Neuron (in vitro differentiated cells): Measurements from ENCODE around the gene LAMC1.

ENCODE experiments used
- H2AFZ ChIP-seq: one replicate; pipeline ENCODE4 v1.6.1; 2013; ENCODE audit warnings: low read depth, mild to moderate bottlenecking, inconsistent platforms, low read length, moderate library complexity
- H3K27me3 ChIP-seq: one replicate; pipeline ENCODE4 v1.6.1; 2013; ENCODE audit warnings: low read length; ENCODE audit not compliant: insufficient read depth
- H3K36me3 ChIP-seq: one replicate; pipeline ENCODE4 v1.6.1; 2013; ENCODE audit warnings: low read length; ENCODE audit not compliant: insufficient read depth
- H3K4me1 ChIP-seq: one replicate; pipeline ENCODE4 v1.6.1; 2013; ENCODE audit warnings: low read length; ENCODE audit not compliant: insufficient read depth
- H3K4me3 ChIP-seq: 2 replicates; pipeline ENCODE4 v1.5.1; 2013; ENCODE audit warnings: mild to moderate bottlenecking, low read length, moderate library complexity
- H3K9me3 ChIP-seq: one replicate; pipeline ENCODE4 v1.6.1; 2013; ENCODE audit warnings: low read length

LAMC1 gene

DNA sequence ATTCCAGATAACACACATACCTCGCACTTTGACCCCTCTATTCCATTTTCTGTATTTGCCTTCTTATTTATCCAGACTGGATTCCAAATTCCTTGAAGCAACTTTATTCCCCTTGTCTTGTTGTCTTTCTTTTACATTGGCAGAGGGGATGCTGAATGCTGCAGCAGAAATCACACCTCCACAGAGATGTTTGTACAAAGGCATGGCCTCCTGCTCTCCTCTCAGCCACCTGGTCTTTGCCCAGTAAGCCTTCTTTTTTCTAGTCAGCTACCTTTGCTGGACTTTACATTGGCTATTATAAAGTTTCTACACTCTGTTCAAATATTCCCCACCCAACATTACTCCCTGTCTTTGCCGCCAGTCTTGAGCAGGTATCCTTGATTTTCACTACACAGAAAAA is 75.1 kb downstream of the LAMC1 start:
- Histone ChIP-seq H3K27me3 (no peaks in the 10 kb centered on the region), H3K4me1 (peaks cover 5% of the 10 kb centered on the region), H3K36me3 (peaks cover 3% of the 10 kb centered on the region), H3K4me3 (no peak overlapping the region), H2AFZ (no peak overlapping the region), H3K9me3 (no peaks in the 10 kb centered on the region)

DNA sequence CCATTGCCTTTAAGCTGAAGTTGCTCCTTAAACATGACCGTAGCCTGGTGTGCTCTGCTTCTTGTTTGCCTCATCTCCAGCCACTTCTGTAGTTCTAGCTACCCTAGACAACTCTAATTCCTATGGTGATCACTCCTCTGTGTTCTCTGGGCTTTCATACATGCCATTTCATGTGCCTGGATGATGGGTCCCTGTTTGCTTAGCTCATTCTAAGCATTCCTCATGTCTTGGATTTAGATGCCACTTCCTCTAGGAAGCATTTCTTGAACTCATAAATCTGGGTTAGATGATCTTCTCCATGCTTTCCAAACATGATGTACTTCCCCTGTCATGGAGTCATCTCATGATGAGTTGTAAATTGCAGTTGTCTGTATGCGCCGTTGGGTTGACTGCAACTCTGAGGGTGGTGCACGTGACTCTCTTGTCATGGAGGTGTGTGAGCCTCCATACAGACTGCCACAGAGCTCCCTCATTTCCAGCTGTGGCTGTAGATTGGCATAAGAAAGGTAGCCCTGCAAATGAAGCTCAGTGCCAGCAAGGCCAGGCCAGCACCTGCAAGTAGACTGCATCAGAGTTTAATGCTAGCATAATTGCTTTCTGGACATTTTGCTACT is 77.2 kb downstream of the LAMC1 start:
- Histone ChIP-seq H3K4me1 (peaks cover 5% of the 10 kb centered on the region), H3K9me3 (no peaks in the 10 kb centered on the region), H2AFZ (no peak overlapping the region), H3K27me3 (no peaks in the 10 kb centered on the region), H3K36me3 (peaks cover 8% of the 10 kb centered on the region), H3K4me3 (no peak overlapping the region)

GRCh38 chr1:183101081-183101480 is 77.9 kb downstream of the LAMC1 start:
- H3K36me3 ChIP-seq, result peaks cover 8% of the 10 kb centered on the region
- no peak overlapping the region for H2AFZ ChIP-seq
- no peaks in the 10 kb centered on the region for H3K27me3 ChIP-seq
- no peaks in the 10 kb centered on the region for H3K9me3 ChIP-seq
- H3K4me1 ChIP-seq, result peaks cover 5% of the 10 kb centered on the region
- no peak overlapping the region for H3K4me3 ChIP-seq

GRCh38 chr1:183101841-183102276 is 78.6 kb downstream of the LAMC1 start:
- Histone ChIP-seq H2AFZ (no peak overlapping the region), H3K36me3 (peaks cover 8% of the 10 kb centered on the region), H3K4me1 (peaks cover 5% of the 10 kb centered on the region), H3K4me3 (no peak overlapping the region), H3K9me3 (no peaks in the 10 kb centered on the region), H3K27me3 (no peaks in the 10 kb centered on the region)

DNA sequence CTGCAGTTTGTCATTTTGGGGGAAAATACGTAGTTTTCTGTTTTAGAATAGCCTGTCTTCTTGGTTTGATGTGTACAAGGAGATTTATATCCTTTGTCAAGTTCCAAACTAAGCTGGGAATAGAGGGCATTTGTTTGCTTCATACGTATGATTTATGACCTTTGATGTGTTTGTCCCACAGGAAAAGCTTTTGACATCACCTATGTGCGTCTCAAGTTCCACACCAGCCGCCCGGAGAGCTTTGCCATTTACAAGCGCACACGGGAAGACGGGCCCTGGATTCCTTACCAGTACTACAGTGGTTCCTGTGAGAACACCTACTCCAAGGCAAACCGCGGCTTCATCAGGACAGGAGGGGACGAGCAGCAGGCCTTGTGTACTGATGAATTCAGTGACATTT is 79.9 kb downstream of the LAMC1 start:
- peaks cover 8% of the 10 kb centered on the region for H3K36me3 ChIP-seq

GRCh38 chr1:183103577-183103976 is 80.4 kb downstream of the LAMC1 start:
- Histone ChIP-seq H3K36me3 (peaks cover 8% of the 10 kb centered on the region), H3K4me1 (no peaks in the 10 kb centered on the region), H2AFZ (no peak overlapping the region), H3K27me3 (no peaks in the 10 kb centered on the region), H3K4me3 (no peak overlapping the region), H3K9me3 (no peaks in the 10 kb centered on the region)

More for the DNA sequence above, 79.9 kb downstream of the LAMC1 start:
- H3K27me3 ChIP-seq, result no peaks in the 10 kb centered on the region
- H3K9me3 ChIP-seq, result no peaks in the 10 kb centered on the region
- no peak overlapping the region for H2AFZ ChIP-seq
- H3K4me1 ChIP-seq, result no peaks in the 10 kb centered on the region
- H3K4me3 ChIP-seq, result no peak overlapping the region

DNA sequence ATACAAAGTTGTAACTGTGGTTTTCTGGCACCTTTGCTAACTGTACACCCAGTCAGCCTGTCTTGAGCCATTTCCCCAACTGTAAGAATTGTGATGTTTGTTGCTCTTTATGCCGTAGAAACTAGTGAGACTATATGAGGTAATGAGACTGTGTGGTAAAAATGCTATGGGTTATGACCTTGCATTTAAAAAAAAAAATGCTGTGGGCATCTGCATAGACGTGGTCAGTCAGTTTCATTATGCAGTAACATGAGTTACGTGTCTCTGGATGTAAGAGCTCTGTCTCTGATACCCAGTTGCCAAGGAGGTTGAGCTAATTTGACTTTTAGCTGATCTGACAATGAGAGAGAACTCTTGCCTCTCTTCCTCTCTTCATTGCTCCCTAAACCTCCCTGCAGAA is 82.2 kb downstream of the LAMC1 start:
- Histone ChIP-seq H3K4me1 (peaks cover 2% of the 10 kb centered on the region), H2AFZ (no peak overlapping the region), H3K9me3 (no peaks in the 10 kb centered on the region), H3K4me3 (no peak overlapping the region), H3K27me3 (no peaks in the 10 kb centered on the region), H3K36me3 (peaks cover 8% of the 10 kb centered on the region)

- peaks cover 8% of the 10 kb centered on the region for H3K36me3 ChIP-seq
- H3K27me3 ChIP-seq, result no peaks in the 10 kb centered on the region
- no peak overlapping the region for H2AFZ ChIP-seq
- H3K9me3 ChIP-seq, result no peaks in the 10 kb centered on the region
- H3K4me1 ChIP-seq, result peaks cover 5% of the 10 kb centered on the region
- H3K4me3 ChIP-seq, result no peak overlapping the region
These were observed 82.9 kb downstream of the LAMC1 start for GRCh38 chr1:183106166-183106565.

DNA sequence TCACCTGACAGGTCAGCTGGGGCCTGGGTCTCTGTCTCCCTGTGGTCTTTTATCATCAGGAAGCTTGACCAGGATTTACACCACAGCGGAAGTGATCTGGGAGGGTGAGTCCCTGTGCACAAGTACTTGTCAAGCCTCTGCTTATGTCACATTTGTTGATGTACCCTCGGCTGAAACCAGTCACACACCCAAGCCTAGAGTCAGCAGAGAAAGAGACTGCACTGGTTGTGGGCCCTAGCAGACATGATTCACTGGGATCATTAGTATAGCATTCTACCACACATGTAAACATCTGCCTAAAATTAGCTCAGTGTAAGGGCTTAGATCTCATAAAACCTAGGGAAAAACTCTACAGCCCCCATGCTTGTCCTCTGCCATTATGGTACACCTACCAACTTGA is 83.5 kb downstream of the LAMC1 start:
- no peak overlapping the region for H3K4me3 ChIP-seq
- no peaks in the 10 kb centered on the region for H3K27me3 ChIP-seq
- H3K9me3 ChIP-seq, result no peaks in the 10 kb centered on the region
- H2AFZ ChIP-seq, result no peak overlapping the region
- H3K4me1 ChIP-seq, result peaks cover 5% of the 10 kb centered on the region
- H3K36me3 ChIP-seq, result peaks cover 8% of the 10 kb centered on the region

DNA sequence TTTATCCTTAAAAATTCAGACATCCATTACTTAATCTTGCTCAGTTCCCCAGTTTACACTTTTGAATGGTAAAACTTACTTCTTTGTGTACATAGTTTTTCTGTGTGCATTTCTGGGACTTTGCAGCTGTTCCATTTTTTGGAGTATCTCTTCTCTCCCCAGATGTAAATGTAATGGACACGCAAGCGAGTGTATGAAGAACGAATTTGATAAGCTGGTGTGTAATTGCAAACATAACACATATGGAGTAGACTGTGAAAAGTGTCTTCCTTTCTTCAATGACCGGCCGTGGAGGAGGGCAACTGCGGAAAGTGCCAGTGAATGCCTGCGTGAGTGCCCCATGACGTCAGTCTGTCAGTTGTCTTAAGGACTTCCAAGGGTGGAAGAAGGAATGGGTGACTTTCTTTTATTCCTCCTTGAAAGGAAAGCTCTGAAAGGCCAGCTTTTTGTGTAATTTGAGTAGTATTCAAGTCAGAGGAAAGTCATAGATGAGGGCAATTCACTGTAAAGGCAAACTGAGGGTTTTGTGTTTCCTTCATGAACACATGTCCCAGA is 87.2 kb downstream of the LAMC1 start:
- Histone ChIP-seq H3K9me3 (no peaks in the 10 kb centered on the region), H3K36me3 (peaks cover 11% of the 10 kb centered on the region), H3K27me3 (no peaks in the 10 kb centered on the region), H3K4me3 (no peak overlapping the region), H2AFZ (no peak overlapping the region), H3K4me1 (peaks cover 5% of the 10 kb centered on the region)

DNA sequence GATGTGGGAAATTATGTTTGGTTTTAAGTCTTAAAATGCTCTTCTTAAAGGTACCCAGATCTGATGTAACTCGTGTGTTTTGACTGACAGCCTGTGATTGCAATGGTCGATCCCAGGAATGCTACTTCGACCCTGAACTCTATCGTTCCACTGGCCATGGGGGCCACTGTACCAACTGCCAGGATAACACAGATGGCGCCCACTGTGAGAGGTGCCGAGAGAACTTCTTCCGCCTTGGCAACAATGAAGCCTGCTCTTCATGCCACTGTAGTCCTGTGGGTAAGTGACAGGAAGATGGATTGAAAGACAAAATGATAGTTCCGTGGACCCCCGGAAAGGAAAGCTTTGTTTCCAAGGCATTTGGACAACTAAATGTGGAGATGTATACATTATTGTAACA is 91.2 kb downstream of the LAMC1 start:
- Histone ChIP-seq H3K4me1 (peaks cover 5% of the 10 kb centered on the region), H2AFZ (no peak overlapping the region), H3K9me3 (no peaks in the 10 kb centered on the region), H3K36me3 (peaks cover 35% of the 10 kb centered on the region), H3K27me3 (no peaks in the 10 kb centered on the region), H3K4me3 (no peak overlapping the region)

GRCh38 chr1:183116416-183116815 is 93.2 kb downstream of the LAMC1 start:
- no peak overlapping the region for H3K4me3 ChIP-seq
- no peaks in the 10 kb centered on the region for H3K27me3 ChIP-seq
- no peaks in the 10 kb centered on the region for H3K4me1 ChIP-seq
- H3K36me3 ChIP-seq, result peaks cover 39% of the 10 kb centered on the region
- no peaks in the 10 kb centered on the region for H3K9me3 ChIP-seq
- no peak overlapping the region for H2AFZ ChIP-seq

GRCh38 chr1:183121609-183122008 is 98.4 kb downstream of the LAMC1 start:
- H3K36me3 ChIP-seq, result peaks cover 64% of the 10 kb centered on the region
- no peaks in the 10 kb centered on the region for H3K4me1 ChIP-seq
- H3K27me3 ChIP-seq, result no peaks in the 10 kb centered on the region
- no peak overlapping the region for H3K4me3 ChIP-seq
- H2AFZ ChIP-seq, result no peak overlapping the region
- no peaks in the 10 kb centered on the region for H3K9me3 ChIP-seq

- H2AFZ ChIP-seq, result no peak overlapping the region
- H3K27me3 ChIP-seq, result no peaks in the 10 kb centered on the region
- H3K9me3 ChIP-seq, result no peaks in the 10 kb centered on the region
- no peak overlapping the region for H3K4me3 ChIP-seq
- no peaks in the 10 kb centered on the region for H3K4me1 ChIP-seq
- peaks cover 66% of the 10 kb centered on the region for H3K36me3 ChIP-seq
These were observed 101.0 kb downstream of the LAMC1 start for GRCh38 chr1:183124259-183124658.
